Esophagus squamous epithelium (tissue), 4 donors: ENCODE measurements around the gene IL27RA.

Experiments used
- CTCF ChIP-seq, 6 experiments: fragments of 450-650 bp in 4 of 6; fragments of 200-600 bp in 2 of 6; sonication (generic) in 2 of 6; IDR thresholded peaks; one replicate each; pipeline ENCODE4 v1.5.1; 2016 to 2019; ENCODE audit warnings: antibody characterized with exemption in 6 of 6, mild to moderate bottlenecking in 4 of 6, moderate library complexity in 4 of 6
- POLR2A ChIP-seq, 4 donors: fragments of 450-650 bp; IDR thresholded peaks; one replicate each; pipeline ENCODE4 v1.6.1; 2017; ENCODE audit warnings: antibody characterized with exemption in 4 of 4, mild to moderate bottlenecking in 4 of 4, moderate library complexity in 3 of 4

- peak in 4 of 6 experiments; percentile 18 to 37 (median 34) for TF ChIP-seq CTCF (IDR thresholded peaks at IDR 0.05)
- TF ChIP-seq POLR2A (IDR thresholded peaks at IDR 0.05), result no peak
Measured at GRCh38 chr19:14023404-14024235, 7.9 kb upstream of the IL27RA start.
